ENCODE measurements around the gene PRPF18. TPM values are rescaled to one million over a fixed set of nuclear protein-coding genes. Genes with fewer than 3 reads are reported as not detected.
"Not testable (repeated sequence)": the region's sequence is repeated elsewhere in the genome, so short reads cannot be mapped to it uniquely, and the experiment has no call there.

The PRPF18 gene
- 10 to 100 TPM; 25.2 to 29.0 (median 26.0) TPM for polyA plus RNA-seq (ENCODE audit: insufficient read length in 4 of 4)

DNA sequence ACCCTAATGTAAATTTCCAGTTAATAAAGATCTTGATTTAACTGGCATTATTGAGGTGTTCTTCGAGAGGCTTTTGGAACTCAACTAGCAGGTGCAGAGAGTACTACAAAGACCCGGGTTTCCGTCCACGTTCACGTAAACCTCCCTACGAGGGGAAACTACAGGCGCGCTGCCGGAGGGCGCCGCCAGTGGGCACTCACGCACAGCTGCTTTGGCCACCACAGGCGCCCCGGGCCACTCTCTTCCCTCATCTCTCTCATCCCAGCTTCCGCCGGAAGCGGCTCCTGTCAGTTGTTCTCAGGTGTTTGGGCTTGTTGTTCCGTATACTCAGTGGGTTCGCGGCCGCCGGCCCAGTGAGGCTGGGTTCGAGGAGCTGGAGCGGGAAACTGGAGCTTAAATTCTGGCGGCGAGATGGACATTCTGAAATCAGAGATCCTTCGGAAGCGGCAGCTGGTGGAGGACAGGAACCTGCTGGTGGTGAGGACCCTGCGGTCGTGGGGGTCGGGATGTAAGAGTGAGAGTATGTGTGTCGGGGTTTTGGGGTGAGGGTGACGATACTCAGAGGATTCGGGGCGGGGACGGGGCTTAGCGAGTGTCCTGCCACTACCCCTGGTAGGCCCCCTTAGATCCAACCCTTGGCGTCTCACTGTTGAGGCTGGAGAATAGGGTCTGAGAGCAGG is at the start of gene PRPF18:
PRPF18 (plus strand) TSS at position 290 of the 680 bp plus-strand sequence; CDS start at position 412, 122 bp downstream.
- DNase-seq (ENCODE audit: low read depth in 4 of 4, low spot score in 2 of 4) = peak; percentile 70 to 85 (median 75)

DNA sequence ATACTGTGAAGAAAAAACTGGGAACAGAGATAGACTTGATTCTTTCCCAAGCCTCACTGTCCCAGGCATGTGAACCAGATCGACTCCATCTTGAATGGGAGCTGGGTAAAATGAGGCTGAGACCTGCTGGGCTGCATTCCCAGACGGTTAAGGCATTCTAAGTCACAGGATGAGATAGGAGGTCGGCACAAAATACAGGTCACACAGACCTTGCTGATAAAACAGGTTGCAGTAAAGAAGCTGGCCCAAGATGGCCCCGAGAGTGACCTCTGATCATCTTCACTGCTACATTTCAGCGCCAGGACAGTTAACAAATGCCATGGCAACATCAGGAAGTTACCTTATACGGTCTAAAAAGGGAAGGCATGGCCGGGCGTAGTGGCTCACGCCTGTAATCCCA is 48.8 kb upstream of the PRPF18 start:
- not testable (repeated sequence) for DNase-seq (ENCODE audit: low read depth in 4 of 4, low spot score in 2 of 4)

- no peak for DNase-seq (ENCODE audit: low read depth in 4 of 4, low spot score in 2 of 4)
These were observed 44.2 kb upstream of the PRPF18 start for GRCh38 chr10:13542533-13542932.

- no peak for DNase-seq (ENCODE audit: low read depth in 4 of 4, low spot score in 2 of 4)
These were observed 36.0 kb upstream of the PRPF18 start for GRCh38 chr10:13550802-13551201.

DNA sequence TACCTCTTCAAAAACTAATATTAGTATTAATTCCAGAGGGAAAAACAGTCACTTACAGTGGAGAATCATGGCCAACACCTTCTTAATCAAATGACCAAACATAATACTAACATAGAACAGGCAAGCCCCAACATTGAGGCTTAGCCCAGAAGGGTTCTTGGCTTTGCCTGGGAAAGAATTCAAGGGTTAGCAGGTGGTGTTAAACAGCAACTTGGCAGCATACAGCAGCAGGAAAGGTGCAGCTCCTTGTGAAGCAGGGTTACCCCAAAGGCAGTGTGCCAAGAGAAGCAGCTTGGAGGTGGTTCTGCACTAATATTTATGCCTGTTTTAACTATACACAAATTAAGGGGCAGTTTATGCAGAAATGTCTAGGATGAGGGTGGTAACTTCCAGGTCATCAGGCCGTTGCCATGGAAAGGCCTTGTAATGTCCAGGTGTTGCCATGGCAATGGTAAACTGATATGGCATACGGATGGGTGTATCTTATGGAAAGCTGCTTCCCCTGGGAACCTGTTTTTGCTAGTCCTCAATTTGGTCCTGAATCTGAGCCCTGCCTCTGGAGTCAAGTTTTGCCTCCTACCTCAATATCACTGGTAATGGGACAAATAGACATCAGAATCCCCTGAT is 30.8 kb upstream of the PRPF18 start:
- peak in 1 of 4 donors; percentile 40 for DNase-seq (ENCODE audit: low read depth in 4 of 4, low spot score in 2 of 4)

DNA sequence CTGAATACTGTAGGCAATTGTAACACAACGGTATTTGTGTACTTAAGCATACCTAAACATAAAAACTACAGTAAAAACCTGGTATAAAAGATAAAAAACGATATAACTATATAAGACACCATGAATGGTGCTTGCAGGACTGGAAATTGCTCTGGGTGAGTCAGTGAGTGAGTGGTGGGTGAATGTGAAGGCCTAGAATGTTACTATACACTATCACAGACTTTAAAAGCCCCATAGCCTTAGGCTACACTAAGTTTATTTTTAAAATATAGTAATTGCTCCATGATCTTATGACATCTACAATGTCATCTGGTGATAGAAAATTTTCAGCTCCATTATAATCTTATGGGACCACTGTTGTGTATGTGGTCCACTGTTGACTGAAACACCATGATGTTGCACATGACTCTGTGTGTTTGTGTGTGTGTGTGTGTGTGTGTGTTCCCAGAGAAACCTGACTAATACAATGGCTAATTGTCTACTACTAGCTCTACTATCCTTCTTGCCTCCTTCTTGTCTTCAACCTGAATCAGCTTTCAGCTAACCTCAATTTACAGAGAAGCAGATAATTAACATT is 27.6 kb upstream of the PRPF18 start:
- no peak for DNase-seq (ENCODE audit: low read depth in 4 of 4, low spot score in 2 of 4)

GRCh38 chr10:13560597-13560996 is 26.2 kb upstream of the PRPF18 start:
- peak in 1 of 4 donors; percentile 41 for DNase-seq (ENCODE audit: low read depth in 4 of 4, low spot score in 2 of 4)

GRCh38 chr10:13563481-13564445 is 23.0 kb upstream of the PRPF18 start:
- no peak for DNase-seq (ENCODE audit: low read depth in 4 of 4, low spot score in 2 of 4)

- DNase-seq (ENCODE audit: low read depth in 4 of 4, low spot score in 2 of 4) = no peak
These were observed 22.2 kb upstream of the PRPF18 start for GRCh38 chr10:13564576-13564975.

GRCh38 chr10:13567030-13567429 is 19.7 kb upstream of the PRPF18 start:
- DNase-seq (ENCODE audit: low read depth in 4 of 4, low spot score in 2 of 4) = no peak

DNA sequence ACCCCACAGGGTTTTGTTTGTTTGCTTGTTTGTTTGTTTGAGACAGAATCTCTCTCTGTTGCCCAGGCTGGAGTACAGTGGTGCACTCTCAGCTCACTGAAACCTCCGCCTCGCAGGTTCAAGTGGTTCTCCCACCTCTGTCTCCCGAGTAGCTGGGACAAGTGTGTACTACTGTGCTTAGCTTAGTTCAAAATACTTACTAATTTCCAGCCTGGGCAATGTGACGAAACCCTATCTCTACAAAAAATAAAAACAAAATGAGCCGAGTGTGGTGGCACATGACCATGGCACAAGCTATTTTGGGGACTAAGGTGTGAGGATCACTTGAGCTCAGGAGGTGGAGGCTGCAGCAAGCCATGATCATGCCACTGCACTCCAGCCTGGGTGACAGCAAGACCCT is 15.2 kb upstream of the PRPF18 start:
- DNase-seq (ENCODE audit: low read depth in 4 of 4, low spot score in 2 of 4) = no peak

GRCh38 chr10:13573960-13574359 is 12.8 kb upstream of the PRPF18 start:
- DNase-seq (ENCODE audit: low read depth in 4 of 4, low spot score in 2 of 4) = no peak

GRCh38 chr10:13585195-13585751 is 1.5 kb upstream of the PRPF18 start:
- no peak for DNase-seq (ENCODE audit: low read depth in 4 of 4, low spot score in 2 of 4)

GRCh38 chr10:13585943-13586342 is 822 bp upstream of the PRPF18 start:
- no peak for DNase-seq (ENCODE audit: low read depth in 4 of 4, low spot score in 2 of 4)

DNA sequence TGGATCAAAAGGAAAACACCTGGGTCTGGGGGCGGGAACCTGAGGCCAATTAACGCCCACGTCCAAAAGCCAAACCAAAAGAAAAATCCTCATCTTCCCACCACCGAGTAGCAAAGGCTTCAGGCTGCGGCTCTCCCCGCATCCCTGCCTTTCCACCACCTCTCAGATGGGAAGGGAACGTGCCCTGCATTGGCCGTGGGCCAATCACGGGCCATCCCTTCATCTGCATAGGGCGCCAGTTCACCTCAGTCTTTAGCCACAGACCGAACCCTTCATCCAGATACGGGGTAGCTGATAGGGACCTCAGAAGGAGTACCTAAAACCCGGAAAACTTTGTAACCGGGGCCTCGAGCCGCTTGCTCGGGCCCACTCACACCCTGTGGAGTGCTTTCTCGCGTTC is 626 bp downstream of the PRPF18 start:
- DNase-seq (ENCODE audit: low read depth in 4 of 4, low spot score in 2 of 4) = peak in 1 of 4 donors; percentile 7

- DNase-seq (ENCODE audit: low read depth in 4 of 4, low spot score in 2 of 4) = no peak
These were observed 2.6 kb downstream of the PRPF18 start for GRCh38 chr10:13589316-13589715.

GRCh38 chr10:13590886-13591285 is 4.1 kb downstream of the PRPF18 start:
- no peak for DNase-seq (ENCODE audit: low read depth in 4 of 4, low spot score in 2 of 4)

GRCh38 chr10:13592306-13592705 is 5.5 kb downstream of the PRPF18 start:
- no peak for DNase-seq (ENCODE audit: low read depth in 4 of 4, low spot score in 2 of 4)

- DNase-seq (ENCODE audit: low read depth in 4 of 4, low spot score in 2 of 4) = no peak
These were observed 6.8 kb downstream of the PRPF18 start for GRCh38 chr10:13593535-13593934.

- DNase-seq (ENCODE audit: low read depth in 4 of 4, low spot score in 2 of 4) = no peak
These were observed 7.9 kb downstream of the PRPF18 start for GRCh38 chr10:13594641-13595040.

Data from left renal cortex interstitium (tissue), 4 donors.